Stimulated activated naive CD8-positive, alpha-beta T cell treated with anti-CD3 and anti-CD28 coated beads, Interleukin-15, amount 100 ng/mL, for 72 hours (primary cell): ENCODE results near the gene ACBD6.

Experiments used
- ATAC-seq: fragments of 150-1000 bp; cut with Tn5 transposase; 2 replicates; pipeline ENCODE4 v1.10.0; 2021; ENCODE audit warnings: mild to moderate bottlenecking, moderate library complexity
- DNase-seq, 2 donors: peaks; one replicate each; pipeline ENCODE4 v3.0.0; 2021 to 2022
- H3K27ac Mint-ChIP-seq, 2 donors: one replicate each; pipeline ENCODE4 v1.8.0; 2022; ENCODE audit warnings: mild to moderate bottlenecking in 2 of 2, mixed read lengths in 2 of 2, moderate library complexity in 2 of 2
- H3K27me3 Mint-ChIP-seq: one replicate; pipeline ENCODE4 v1.8.0; 2022; ENCODE audit warnings: mixed read lengths
- H3K4me1 Mint-ChIP-seq: one replicate; pipeline ENCODE4 v1.8.0; 2022; ENCODE audit warnings: mild to moderate bottlenecking, mixed read lengths
- H3K4me3 Mint-ChIP-seq, 2 donors: one replicate each; pipeline ENCODE4 v1.8.0; 2022; ENCODE audit warnings: mild to moderate bottlenecking in 2 of 2, mixed read lengths in 2 of 2, moderate library complexity in 1 of 2
- H3K9me3 Mint-ChIP-seq, 2 donors: one replicate each; pipeline ENCODE4 v1.8.0; 2022; ENCODE audit warnings: mixed read lengths in 2 of 2

Gene ACBD6

DNA sequence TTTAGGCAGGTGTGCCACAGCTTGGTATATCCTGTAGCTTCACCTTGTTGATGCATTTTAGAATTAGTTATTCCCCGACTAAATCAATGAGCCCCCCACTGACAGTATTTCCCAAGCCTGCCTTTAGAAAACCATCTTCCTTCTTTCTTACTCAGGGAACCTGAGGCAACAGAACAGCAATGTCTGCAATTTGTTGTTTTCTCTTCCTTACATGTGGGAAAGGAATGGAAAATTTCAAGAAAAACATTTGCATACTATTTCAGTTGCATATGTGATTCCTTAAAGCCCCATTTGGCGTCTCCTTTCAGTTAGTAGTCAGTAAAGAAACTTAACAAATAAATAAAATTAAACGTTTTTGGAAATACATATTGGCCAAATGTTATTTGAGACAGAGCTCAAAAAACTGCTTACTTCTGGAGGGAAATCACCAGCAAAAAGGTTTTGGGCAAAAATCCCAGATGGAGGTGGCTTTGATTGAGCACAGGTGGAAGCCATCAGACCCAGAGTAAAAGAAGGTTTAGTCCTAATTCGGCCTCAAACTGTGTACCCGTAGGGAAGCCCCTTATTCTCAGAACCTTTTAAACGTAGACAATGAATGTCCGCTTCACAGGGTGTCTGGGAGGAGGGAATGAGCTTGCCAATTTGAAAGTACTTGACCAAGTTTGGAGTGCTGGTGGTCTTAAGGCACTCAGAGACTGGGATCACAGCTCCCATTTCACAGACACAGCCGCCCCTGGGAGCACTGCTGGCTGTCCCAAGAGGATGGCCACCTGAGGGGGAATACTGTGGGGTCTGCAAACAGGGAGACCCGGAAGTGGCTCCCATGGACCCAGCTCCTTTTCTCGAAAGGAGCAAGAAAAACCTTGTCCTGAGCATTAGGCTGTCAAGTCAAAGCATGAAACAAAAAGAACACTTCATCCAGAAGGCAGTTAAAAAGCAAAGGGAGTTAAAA lies 263.0 kb downstream of the ACBD6 start:
- no peak for DNase-seq
- Mint-ChIP-seq H3K27ac (no peak overlapping the region), H3K4me1 (peaks cover 24% of the 10 kb centered on the region)

DNA sequence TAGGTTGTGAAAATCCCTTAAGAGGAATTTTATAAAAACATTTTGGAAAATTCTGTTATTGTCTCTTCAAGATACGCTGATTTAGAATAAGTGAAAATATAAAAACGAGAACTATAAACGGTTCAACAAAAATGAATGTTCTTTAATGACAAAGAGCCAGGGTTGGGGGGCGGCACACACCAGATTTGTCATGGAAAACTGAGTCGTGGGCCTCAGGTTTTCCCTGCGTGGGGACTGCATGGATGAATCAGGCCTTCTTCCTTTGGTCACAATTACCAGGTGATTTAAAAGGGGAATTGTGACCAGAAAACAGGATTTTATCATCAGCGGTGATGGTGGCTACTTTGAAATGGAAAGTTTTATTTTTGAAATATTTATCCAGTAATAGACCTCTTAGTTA lies 263.7 kb downstream of the ACBD6 start:
- Mint-ChIP-seq H3K4me3 (no peak overlapping the region), H3K4me1 (peaks cover 32% of the 10 kb centered on the region), H3K27me3 (peaks cover 98% of the 10 kb centered on the region), H3K27ac (no peak overlapping the region), H3K9me3 (no peaks in the 10 kb centered on the region)
- DNase-seq (no peak), ATAC-seq (no peak)

More for the DNA sequence above, 263.0 kb downstream of the ACBD6 start:
- Mint-ChIP-seq H3K27me3 (peaks cover 91% of the 10 kb centered on the region), H3K9me3 (no peaks in the 10 kb centered on the region), H3K4me3 (no peak overlapping the region)
- no peak for ATAC-seq
